ENCODE results near the gene AGT.
"Not testable (repeated sequence)": the region's sequence is repeated elsewhere in the genome, so short reads cannot be mapped to it uniquely, and the experiment has no call there.

Gene AGT

GRCh38 chr1:230707732-230708630 is 5.9 kb downstream of the AGT start:
- DNase-seq (ENCODE audit: low spot score): no peak

DNA sequence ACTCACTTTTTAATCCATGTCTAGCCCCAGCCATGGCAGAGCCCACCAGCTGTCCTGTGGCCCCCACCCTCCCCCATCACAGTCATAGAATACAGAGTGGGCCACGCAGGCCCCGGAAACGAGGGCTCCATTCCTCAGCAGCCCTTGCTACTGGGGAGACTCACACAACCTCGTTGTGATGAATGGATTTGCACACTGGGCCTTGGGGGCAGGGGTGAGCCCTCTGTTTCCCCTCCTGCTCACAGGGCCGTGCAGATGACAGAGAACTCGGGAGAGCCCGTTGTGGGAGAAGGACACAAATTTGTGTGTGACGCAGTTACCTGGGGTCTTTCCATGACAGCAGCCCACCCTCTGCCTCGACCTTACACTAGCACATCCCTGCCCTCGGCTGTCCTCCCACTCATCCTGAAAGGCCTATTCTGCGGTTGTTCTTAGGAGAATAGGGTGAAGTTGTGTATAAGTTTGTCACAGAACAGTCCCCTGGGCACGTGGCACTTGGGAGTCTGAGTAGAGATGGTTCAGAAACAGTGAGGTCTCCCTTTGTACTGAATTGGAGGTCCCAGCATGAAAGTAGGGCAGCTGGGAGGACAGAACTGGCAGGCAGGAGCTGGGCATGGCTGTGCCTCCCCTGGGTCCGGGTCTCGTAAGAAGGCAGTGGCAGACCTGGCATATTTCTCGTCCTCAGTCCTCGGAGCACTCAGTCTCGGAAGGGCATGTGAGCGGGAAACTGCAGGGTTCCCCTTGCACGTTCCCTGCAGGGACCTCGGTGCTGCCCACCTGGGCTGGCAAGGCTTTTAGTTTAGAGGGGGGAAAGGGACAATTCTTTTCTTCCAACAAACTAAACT is 6.8 kb downstream of the AGT start:
- no peak for DNase-seq (ENCODE audit: low spot score)

DNA sequence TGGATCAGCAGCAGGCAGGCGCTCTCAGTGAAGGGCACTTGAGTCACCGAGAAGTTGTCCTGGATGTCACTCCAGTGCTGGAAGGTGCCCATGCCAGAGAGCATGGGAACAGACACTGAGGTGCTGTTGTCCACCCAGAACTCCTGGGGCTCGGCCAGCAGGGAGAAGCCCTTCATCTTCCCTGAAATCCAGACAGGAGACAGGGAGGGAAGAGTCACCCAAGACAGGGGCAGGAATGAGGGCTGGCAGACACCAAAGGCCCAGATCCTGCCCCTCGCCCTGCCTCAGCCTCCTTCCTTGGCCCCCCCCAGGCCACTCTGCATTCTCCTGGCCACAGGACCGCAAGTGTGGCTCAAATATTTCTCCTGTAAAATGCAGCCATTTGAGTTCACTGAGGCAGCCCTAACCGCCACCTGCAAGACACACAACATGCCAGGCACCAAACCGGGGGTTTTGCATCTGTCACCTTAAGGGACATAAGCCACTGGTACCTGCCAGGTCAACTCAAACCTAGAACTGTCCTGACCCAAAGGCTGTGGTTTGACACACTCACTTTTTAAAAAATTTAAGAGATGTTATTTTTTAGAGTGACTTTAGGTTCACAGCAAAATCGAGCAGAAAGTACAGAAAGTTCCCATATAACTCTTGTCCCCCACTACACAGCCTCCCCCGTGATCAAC is 7.8 kb downstream of the AGT start:
- no peak for DNase-seq (ENCODE audit: low spot score)

GRCh38 chr1:230705289-230706019 is 8.5 kb downstream of the AGT start:
- DNase-seq (ENCODE audit: low spot score): no peak

- no peak for DNase-seq (ENCODE audit: low spot score)
Measured at GRCh38 chr1:230704830-230705229, 9.1 kb downstream of the AGT start.

GRCh38 chr1:230703679-230704385 is 10.1 kb downstream of the AGT start:
- no peak for DNase-seq (ENCODE audit: low spot score)

DNA sequence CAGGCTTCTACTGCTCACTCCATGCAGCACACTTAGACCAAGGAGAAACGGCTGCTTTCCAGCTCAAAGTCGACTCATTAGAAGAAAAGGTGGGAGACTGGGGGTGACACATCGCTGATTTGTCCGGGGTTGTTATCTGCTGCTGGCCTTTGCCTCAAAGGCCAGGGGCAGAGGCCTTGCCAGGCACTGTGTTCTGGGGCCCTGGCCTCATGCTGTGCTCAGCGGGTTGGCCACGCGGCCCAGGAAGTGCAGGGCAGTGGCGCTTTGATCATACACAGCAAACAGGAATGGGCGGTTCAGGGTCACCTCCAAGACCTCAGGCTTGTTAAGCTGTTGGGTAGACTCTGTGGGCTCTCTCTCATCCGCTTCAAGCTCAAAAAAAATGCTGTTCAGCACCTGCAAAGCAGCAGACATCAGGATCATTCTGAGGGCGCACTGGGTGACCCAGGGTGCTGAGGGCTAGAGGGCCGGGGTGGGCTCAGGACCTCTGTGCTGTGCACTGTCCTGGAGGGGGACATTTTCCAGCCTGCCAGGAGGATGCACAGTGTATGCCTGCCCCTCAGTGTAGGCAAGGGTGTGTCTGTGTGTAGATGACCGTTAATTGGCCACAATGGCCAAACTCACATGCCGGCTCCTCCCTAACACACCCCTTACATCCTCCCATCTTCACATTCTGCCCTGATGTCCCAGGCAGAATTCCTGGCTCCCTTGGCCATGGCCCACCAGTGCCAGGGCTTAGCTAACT is 10.8 kb downstream of the AGT start:
- no peak for DNase-seq (ENCODE audit: low spot score)

- no peak for DNase-seq (ENCODE audit: low spot score)
Measured at GRCh38 chr1:230701895-230702768, 11.8 kb downstream of the AGT start.

DNA sequence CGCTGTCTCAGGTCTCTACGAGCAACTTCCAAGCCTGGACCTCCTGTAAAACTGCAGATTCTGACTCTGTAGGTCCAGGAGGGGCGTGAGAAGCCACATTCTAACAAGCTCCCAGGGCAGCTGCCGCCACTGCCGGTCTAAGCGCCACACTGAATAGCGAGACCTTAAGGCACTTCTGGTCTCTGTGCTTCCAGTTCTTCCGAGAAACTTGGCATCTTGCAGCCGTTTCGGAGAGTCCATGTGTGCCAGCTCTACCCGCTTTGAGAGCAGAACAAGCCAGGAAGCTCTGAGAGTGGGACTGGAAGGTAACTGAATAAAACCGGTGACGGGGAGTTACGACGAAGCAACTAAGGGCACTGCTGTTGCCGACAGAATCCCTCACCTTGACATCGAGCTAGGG is 12.5 kb downstream of the AGT start:
- no peak for DNase-seq (ENCODE audit: low spot score)

DNA sequence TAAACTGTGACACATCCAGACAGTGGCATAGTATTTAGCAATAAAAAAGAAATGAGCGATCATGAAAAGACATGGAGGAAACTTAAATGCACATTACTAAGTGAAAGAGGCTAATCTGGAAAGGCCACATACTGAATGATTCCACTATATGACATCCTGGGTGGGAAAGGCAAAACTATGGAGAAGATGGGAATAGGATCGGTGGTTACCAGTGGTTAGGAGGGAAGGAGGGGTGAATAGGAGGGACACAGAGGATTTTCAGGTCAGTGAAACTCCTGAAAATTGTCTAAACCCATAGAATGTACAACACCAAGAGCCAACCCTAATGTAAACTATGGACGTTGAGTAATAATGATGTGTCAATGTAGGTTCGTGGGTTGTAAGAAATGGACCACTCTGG is 13.8 kb downstream of the AGT start:
- no peak for DNase-seq (ENCODE audit: low spot score)

GRCh38 chr1:230699716-230700115 is 14.2 kb downstream of the AGT start:
- no peak for DNase-seq (ENCODE audit: low spot score)

DNA sequence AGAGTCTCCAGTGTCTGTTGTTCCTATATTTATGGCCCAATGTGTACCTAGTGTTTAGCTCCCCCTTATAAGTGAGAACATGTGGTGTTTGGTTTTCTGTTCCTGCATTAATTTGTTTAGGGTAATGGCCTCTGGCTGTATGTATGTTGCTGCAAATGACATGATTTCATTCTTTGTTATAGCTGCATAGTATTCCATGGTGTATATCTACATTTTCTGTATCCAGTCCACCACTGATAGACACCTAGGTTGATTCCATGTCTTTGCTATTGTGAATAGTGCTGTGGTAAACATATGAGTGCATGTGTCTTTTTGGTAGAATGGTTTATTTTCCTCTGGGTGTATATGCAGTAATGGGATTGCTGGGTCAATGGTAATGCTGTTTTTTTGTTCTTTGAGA is 15.0 kb downstream of the AGT start:
- DNase-seq (ENCODE audit: low spot score): not testable (repeated sequence)

DNA sequence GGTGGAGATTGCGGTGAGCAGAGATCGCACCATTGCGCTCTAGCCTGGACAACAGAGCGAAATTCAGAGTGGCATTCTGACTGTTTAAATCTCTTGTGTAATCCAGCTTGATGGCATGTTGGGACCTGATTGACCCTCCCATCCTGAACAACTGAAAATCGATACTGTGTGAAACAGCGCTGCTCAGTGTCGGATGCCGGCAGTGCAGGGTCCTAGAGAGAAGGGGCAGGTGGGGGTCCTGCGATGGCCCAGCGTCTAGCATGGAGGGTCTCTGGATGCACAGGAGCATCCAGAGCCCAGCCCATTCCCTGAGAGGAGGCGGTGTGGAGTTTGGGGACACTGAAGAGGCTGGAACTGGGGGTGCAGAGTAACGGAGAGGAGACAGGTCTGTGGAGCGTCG is 15.8 kb downstream of the AGT start:
- no peak for DNase-seq (ENCODE audit: low spot score)

- DNase-seq (ENCODE audit: low spot score): no peak
Measured at GRCh38 chr1:230696722-230697437, 17.0 kb downstream of the AGT start.

GRCh38 chr1:230696218-230696617 is 17.7 kb downstream of the AGT start:
- DNase-seq (ENCODE audit: low spot score): no peak

- no peak for DNase-seq (ENCODE audit: low spot score)
Measured at GRCh38 chr1:230694991-230695390, 18.9 kb downstream of the AGT start.

- DNase-seq (ENCODE audit: low spot score): no peak
Measured at GRCh38 chr1:230694464-230694863, 19.5 kb downstream of the AGT start.

DNA sequence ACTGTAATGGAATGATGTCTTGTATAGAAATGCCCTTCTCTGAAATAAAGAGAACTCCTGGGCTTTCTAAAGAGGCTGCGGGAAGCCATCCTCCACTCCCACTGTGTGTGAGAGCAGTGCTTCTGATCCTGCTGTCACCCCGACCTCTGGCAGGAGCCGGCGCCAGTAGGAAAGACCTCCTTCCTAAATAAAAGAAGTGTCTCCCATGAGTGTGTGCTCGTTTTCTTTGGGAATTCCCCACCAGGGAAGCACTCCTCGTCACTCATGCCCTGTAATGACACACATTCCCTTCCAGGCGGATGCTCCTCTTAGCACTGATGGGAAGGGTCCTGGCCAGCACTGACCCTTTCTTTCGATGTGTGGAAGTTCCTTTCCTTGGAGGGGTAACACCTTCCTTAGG is 20.1 kb downstream of the AGT start:
- no peak for DNase-seq (ENCODE audit: low spot score)

Data from SK-N-DZ (cell line).